GM21825 (cell line): ENCODE measurements around the gene UBE2U.
"Not testable (repeated sequence)": the region's sequence is repeated elsewhere in the genome, so short reads cannot be mapped to it uniquely, and the experiment has no call there.

Experiments
- ATAC-seq: cut with Tn5 transposase; IDR thresholded peaks from one replicate; pipeline ENCODE4 v1.9.1; 2021; ENCODE audit warnings: mild to moderate bottlenecking, moderate library complexity; ENCODE audit not compliant: unreplicated experiment

The UBE2U gene

GRCh38 chr1:64192290-64192689, 11.1 kb upstream of the UBE2U start:
- ATAC-seq, result no peak

GRCh38 chr1:64194168-64195080, 9.0 kb upstream of the UBE2U start:
- no peak for ATAC-seq

DNA sequence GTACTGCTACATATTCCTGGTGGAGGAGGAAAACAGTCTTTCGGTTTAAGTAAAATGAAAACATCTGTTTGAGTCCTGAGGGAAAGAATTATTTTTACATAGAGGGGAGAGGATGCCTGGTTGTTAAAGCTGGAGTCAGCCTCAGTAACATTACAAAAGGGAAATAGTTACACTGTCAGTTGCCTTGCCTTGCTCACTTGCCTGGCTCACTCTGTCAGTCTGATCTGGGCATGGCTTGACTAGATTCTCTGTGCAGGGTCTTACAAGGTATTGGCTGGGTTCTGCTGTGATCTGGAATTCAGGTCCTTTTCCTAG, 8.4 kb upstream of the UBE2U start:
- ATAC-seq, result no peak

GRCh38 chr1:64196074-64196870, 7.2 kb upstream of the UBE2U start:
- ATAC-seq, result no peak

DNA sequence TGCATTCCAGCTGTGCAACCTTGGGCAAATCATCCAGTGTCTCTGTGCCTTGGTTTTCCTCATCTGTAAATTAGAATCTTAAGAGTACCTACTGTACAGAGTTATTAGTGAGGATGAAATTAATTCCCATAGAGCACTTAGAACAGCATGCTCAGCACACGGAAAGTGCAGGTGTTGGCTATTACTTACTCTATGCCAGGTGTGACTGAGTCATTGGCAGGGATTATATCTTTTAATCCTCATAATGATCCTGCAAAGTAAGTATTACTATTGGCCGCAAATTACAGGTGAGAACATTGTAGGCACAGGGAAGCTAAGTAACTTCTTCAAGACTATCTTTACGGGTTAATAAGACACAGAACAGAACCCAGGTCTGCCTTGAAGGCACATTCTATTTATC, 6.3 kb upstream of the UBE2U start:
- no peak for ATAC-seq

GRCh38 chr1:64199154-64199553, 4.3 kb upstream of the UBE2U start:
- ATAC-seq, result no peak

- no peak for ATAC-seq
Observed at GRCh38 chr1:64200064-64200463, 3.4 kb upstream of the UBE2U start.

- ATAC-seq, result no peak
Observed at GRCh38 chr1:64209221-64209620, 5.8 kb downstream of the UBE2U start.

DNA sequence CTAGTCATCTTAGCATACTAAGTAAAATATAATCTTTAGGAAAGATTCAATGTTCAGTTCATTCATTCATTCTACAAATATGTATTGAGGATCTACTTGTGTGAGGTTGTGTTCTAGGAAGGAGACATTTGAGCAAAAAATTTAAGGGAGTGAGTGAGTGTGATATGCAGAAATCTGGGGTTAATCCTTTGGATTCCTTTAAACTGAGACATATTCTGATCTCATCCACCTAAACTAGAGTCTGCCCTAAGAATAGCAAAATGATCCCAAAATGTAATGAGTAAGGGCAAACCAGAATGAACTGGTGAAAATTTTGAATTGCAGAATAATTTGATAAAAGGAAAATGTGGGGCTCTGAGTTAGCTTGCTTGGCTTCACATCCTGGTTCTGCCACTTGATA, 8.6 kb downstream of the UBE2U start:
- no peak for ATAC-seq

GRCh38 chr1:64215576-64215975, 12.2 kb downstream of the UBE2U start:
- ATAC-seq, result no peak

DNA sequence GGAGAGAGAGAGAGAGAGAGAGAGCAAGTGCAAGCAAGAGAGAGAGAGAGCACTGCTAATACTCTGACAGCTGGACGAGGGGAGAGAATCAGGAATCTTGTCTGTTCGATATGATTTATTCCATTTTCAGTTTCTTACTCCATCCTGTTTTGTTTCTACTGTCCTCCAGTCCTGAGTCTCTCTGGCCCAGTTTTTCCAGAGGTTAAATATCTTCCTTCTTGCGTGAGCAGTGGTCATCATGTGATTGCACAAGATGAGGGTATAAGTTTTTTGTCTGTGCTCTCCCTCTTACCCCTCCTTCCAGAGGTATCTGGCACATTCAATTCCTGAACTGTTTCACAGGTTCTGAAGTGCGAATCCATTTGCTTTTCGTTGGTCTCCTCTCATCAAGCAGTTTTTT, 16.8 kb downstream of the UBE2U start:
- ATAC-seq, result no peak

DNA sequence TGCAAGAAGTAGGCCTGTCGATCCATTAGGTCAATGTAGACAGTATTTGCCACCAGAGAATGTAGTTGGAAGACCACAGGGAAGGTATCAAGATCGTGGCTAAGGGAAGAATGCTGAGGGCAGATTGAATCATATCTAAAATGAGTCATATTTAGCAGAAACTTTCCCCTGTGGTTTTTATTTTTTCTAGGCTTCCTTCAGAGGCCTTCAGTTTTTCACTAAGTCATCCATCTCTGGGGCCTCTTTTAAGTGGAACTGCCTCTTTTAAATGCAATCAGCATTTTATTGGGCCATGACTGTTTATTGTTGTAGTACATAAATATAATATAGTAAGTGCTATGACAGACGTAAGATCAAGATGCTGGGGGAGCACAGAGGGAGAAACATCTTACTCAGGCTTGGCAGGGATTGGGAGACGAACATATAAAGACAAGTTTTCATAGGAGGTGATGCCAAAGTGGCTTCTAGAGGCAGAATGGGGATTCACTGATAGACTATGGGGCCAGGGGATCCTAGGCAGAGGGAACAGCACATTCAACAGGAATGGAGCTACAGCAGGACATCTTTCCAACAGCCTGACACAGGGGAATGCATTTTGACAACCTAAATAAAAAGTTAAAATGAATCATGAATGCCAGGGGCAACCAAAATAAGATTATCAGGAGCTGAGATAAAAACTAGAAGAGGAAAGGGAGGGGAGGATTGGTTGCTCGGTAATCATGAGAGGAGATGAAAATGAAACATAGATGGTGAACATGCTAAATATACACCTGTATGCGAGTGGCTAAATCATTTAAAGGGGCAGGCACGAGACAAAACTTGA, 20.1 kb downstream of the UBE2U start:
- ATAC-seq, result peak; percentile 68

- ATAC-seq, result not testable (repeated sequence)
Observed at GRCh38 chr1:64224236-64224635, 20.8 kb downstream of the UBE2U start.

- no peak for ATAC-seq
Observed at GRCh38 chr1:64228167-64228957, 24.9 kb downstream of the UBE2U start.

DNA sequence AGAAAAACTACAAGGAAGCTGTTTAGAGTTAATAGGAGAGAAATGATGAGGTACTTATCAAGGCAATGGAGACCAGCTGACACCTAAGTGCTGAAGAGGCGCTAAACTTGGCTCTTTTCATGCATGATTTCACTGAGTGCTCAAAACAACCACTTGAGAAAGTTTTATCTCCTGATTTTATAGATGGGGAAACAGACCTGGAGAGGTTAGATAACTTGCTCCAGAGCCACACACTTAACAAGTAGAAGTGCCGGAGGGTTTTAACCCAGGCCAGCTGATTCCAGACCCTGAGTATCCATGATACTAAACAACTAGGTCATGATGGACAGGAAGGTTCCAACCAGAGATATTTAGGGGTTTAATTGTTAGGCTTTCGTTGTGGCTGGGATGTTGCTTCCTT, 25.9 kb downstream of the UBE2U start:
- ATAC-seq, result no peak

DNA sequence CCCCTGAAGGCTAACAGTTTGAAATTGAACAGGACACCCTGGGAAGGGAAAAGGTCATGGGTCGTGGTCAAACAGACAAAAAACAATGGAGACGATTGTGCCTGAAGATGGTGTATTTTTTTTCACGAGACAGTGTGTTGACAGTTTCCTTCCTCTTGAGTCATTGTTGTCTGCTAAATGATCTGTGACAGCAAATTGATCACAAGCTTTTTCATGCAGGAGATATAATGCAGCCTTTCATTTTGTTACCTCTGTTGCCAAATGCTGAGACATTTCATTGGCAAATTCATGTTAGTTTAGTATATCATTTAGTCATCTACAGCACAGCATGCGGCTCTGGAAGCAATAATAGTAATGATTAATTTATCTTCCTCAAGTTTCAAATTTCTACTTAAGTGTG, 27.7 kb downstream of the UBE2U start:
- no peak for ATAC-seq

DNA sequence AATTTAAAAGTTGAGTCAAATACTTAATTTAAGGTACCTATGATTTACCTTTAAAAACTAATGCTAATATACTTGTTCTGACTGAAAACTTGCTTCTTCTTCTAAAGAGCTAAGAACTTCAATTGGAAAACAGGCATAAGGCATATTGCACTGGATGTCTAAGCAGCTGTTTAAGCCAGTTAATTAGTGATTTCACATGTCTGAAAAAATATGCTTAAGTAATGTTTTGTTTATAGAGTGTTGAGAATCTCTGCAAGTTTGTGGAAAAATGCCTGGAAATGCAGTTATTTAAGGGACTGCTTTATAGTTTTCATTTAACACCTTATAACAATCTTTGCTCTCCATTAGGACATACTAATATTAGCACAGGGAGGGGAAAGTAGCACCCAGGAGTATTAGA, 28.2 kb downstream of the UBE2U start:
- ATAC-seq, result no peak

DNA sequence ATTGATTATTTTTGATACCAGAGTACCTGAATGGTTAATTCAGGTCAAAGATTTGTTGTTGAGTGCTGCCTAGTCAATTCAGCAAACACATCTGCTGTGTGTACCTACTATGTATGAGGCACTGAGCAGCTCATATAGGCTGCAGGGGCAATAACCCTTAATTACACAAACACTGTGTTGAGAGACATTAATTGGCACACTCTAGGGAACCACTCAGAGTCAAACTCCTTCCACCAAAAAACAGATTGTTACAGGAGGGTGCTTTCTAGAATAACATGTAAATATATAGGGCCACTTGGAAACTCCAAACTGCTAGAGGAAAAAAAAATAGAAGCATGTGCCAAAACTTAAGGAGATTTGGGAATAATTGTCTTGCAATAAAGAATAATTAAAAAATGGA, 31.3 kb downstream of the UBE2U start:
- ATAC-seq, result no peak

DNA sequence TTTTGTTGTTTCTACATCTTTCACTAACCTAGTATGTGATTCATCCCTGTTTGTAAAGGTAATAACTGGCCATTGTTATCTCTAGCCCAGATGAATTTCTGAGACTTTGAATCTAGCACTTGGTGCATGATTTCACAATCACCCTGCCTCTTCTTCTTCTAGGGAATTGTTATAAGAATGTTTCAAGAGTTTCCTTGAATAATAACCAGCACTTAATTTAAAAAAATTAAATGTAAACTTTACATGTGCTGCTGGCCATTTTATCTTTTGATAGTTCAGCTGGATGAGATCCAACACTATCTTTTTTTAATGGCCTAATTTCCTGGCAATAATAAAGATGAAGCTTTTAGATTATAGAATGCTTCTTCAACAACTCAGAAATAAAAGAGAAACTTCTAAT, 31.8 kb downstream of the UBE2U start:
- ATAC-seq, result no peak

- ATAC-seq, result no peak
Observed at GRCh38 chr1:64235910-64236309, 32.5 kb downstream of the UBE2U start.

GRCh38 chr1:64236541-64236954, 33.1 kb downstream of the UBE2U start:
- ATAC-seq, result no peak
